Type B pancreatic cell (in vitro differentiated cells): Measurements from ENCODE around the gene APOBEC2. TPM values are rescaled to one million over a fixed set of nuclear protein-coding genes. Genes with fewer than 3 reads are reported as not detected.

Experiments
- DNase-seq: peaks from one replicate; pipeline ENCODE4 v3.0.0; 2021; ENCODE audit warnings: mixed read lengths; ENCODE audit not compliant: unreplicated experiment; ENCODE audit errors: extremely low spot score
- H3K27ac Mint-ChIP-seq: 2 replicates; pipeline ENCODE4 v1.8.0; 2021; ENCODE audit warnings: mild to moderate bottlenecking, mixed read lengths
- H3K27me3 Mint-ChIP-seq: 2 replicates; pipeline ENCODE4 v1.8.0; 2021; ENCODE audit warnings: mixed read lengths
- H3K36me3 Mint-ChIP-seq: 2 replicates; pipeline ENCODE4 v1.8.0; 2021; ENCODE audit warnings: mixed read lengths
- H3K4me1 Mint-ChIP-seq: one replicate; pipeline ENCODE4 v1.8.0; 2021; ENCODE audit warnings: mixed read lengths; ENCODE audit not compliant: unreplicated experiment
- H3K4me3 Mint-ChIP-seq: 2 replicates; pipeline ENCODE4 v1.8.0; 2021; ENCODE audit warnings: mild to moderate bottlenecking, mixed read lengths
- H3K9me3 Mint-ChIP-seq: 2 replicates; pipeline ENCODE4 v1.8.0; 2021; ENCODE audit warnings: mixed read lengths
- total RNA-seq: library from RNA; stranded (reverse); gene quantifications from 2 replicates; pipeline ENCODE4 v1.2.1, GENCODE V29; 2021; ENCODE audit warnings: low replicate concordance
- TF ChIP-seq, protein P1 (sequence below): fragments of 200-600 bp; sonication (generic); conservative IDR thresholded peaks from 2 replicates; pipeline ENCODE4 v1.5.0; 2021; ENCODE audit warnings: antibody characterized with exemption, mild to moderate bottlenecking

The APOBEC2 gene
- total RNA-seq, 1 donor from 2014 or later, result 1.5 TPM

DNA sequence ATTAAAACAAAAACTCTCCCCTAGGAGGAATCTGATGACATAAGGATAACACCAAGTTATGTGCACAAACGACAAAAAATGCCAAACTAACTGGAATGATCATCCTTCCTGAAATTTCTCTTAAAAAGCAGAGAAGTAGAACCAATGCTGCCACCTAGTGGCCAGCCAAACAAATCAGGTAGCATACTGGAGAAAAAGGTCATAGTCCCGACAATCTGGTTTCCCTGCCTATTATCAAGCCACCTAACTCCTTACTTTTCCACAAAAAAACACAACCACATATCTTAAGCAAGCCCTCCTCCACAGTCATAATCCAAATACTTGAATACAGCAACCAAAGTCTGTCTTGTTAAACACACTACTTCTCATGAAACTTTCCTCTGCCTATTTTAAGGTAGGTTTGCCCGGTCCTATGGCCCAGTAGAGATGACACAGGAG is 13.9 kb downstream of the APOBEC2 start:
- peak overlapping the region; percentile 61 for H3K27ac Mint-ChIP-seq
- peak overlapping the region; percentile 11 for H3K4me3 Mint-ChIP-seq
- H3K27me3 Mint-ChIP-seq, result no peaks in the 10 kb centered on the region
- H3K9me3 Mint-ChIP-seq, result no peaks in the 10 kb centered on the region
- H3K4me1 Mint-ChIP-seq, result peaks cover 10% of the 10 kb centered on the region
- DNase-seq, result no peak
- H3K36me3 Mint-ChIP-seq, result no peaks in the 10 kb centered on the region
- TF ChIP-seq, protein P1, sequence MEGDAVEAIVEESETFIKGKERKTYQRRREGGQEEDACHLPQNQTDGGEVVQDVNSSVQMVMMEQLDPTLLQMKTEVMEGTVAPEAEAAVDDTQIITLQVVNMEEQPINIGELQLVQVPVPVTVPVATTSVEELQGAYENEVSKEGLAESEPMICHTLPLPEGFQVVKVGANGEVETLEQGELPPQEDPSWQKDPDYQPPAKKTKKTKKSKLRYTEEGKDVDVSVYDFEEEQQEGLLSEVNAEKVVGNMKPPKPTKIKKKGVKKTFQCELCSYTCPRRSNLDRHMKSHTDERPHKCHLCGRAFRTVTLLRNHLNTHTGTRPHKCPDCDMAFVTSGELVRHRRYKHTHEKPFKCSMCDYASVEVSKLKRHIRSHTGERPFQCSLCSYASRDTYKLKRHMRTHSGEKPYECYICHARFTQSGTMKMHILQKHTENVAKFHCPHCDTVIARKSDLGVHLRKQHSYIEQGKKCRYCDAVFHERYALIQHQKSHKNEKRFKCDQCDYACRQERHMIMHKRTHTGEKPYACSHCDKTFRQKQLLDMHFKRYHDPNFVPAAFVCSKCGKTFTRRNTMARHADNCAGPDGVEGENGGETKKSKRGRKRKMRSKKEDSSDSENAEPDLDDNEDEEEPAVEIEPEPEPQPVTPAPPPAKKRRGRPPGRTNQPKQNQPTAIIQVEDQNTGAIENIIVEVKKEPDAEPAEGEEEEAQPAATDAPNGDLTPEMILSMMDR, result peak; percentile 92

DNA sequence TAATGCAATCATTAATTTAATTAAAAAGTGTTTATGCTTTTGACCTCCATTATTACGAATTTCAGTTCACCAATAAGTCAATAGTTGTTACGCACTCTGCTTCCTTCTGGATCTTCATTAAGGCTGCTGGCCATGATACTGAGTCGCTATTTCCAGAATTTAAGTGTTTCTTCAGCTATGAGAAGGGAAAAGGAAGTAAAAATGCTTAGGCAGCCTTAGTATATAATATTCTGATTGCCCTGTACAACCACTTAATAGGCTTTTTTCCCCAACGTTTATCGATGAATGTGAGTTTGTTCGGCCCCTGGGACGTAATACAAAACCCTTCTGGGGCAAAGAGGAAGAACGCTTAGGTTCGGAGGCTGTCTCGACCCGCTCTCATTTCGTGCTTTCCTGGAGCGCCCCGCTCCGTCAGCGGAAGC is 18.5 kb downstream of the APOBEC2 start:
- Mint-ChIP-seq H3K27me3 (no peaks in the 10 kb centered on the region), H3K4me3 (peak overlapping the region; percentile 96), H3K9me3 (no peaks in the 10 kb centered on the region), H3K36me3 (no peaks in the 10 kb centered on the region), H3K4me1 (peaks cover 25% of the 10 kb centered on the region), H3K27ac (peak overlapping the region; percentile 99)
- DNase-seq, result no peak
- TF ChIP-seq, protein P1, result peak; percentile 26

DNA sequence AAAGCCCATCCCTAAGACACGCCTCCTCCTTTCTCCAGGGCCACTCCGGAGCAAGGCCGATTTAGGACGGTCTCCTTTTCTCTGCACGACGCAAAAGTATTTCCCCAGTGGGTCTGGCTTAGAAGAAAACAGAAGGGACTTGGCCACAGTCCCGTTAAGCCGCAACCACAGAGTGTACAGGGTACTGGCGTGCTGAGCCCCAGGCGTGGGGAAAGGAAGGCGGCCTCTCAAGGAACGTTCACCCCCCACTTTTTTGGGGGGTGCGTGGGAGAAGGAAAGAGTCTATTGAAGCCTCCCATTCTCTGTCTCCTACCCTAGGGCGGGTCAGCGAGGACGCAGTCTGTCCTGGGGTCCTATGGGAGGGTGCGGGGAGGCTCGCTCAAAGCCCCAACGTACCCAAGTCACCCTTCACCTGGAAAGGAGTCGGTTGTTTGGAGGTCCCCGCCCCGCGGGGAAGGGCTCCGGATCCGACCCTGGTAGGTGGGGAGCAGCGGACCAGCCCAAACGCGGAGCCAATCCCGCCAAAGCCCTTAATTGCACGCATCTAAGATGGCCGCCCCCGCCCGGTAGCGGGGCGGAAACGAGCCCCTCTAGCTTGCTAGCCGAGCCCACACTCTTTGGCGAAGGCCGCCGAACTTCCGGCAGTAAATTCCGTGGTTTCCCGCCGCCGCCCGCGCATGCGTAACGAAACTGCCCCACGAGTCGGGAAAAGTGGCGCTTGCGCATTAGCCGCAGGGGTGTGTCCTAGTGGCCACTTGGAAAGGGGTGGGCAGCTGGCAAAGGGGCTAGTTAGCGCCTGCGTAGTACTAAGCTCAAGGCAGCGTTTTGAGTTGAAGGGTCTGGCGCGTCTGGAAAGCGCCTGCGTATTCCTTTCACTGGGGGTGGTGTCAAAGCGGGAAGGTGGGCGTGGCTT is 19.2 kb downstream of the APOBEC2 start, which contains the start of gene OARD1:
Gene OARD1 (minus strand): TSS at position 434 of the 913 bp plus-strand sequence. CDS start 722 bp downstream, outside the sequence.
- Mint-ChIP-seq H3K27ac (peak within 1 kb of the TSS; percentile 99), H3K27me3 (no peaks in the 10 kb centered on the region), H3K4me3 (peak within 1 kb of the TSS; percentile 96)

DNA sequence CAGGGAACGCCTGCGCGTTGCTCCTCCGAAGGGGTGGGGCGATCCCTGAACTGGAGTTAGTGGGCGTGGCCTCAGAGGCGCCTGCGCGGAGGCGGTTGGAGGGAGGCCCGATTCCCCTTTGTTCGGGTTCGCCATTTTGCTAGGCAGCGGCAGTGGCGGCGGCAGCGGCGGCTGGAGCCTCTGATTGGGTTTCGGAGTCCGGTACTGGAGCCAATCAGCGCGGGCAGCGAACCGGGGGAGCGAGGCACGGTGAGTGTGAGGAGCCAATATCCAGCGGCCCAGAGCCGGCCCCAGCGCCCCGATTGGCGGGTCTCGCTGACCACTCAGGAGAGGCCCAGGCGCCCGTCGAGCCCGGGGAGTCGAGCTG is 19.8 kb downstream of the APOBEC2 start, which contains the start of gene NFYA:
Gene NFYA (plus strand): TSS at position 139 of the 367 bp plus-strand sequence. CDS start 6,116 bp downstream, outside the sequence.
- Mint-ChIP-seq H3K27ac (peak within 1 kb of the TSS; percentile 99), H3K4me3 (peak within 1 kb of the TSS; percentile 96), H3K27me3 (no peaks in the 10 kb centered on the region), H3K4me1 (peaks cover 19% of the 10 kb centered on the region), H3K9me3 (no peaks in the 10 kb centered on the region), H3K36me3 (no peaks in the 10 kb centered on the region)
- TF ChIP-seq, protein P1, result no peak
- DNase-seq, result peak; percentile 100

More for the DNA sequence above, 19.2 kb downstream of the APOBEC2 start, which contains the start of gene OARD1:
- H3K9me3 Mint-ChIP-seq, result no peaks in the 10 kb centered on the region
- TF ChIP-seq, protein P1, result no peak
- peaks cover 19% of the 10 kb centered on the region for H3K4me1 Mint-ChIP-seq
- DNase-seq, result peak; percentile 100
- H3K36me3 Mint-ChIP-seq, result no peaks in the 10 kb centered on the region

DNA sequence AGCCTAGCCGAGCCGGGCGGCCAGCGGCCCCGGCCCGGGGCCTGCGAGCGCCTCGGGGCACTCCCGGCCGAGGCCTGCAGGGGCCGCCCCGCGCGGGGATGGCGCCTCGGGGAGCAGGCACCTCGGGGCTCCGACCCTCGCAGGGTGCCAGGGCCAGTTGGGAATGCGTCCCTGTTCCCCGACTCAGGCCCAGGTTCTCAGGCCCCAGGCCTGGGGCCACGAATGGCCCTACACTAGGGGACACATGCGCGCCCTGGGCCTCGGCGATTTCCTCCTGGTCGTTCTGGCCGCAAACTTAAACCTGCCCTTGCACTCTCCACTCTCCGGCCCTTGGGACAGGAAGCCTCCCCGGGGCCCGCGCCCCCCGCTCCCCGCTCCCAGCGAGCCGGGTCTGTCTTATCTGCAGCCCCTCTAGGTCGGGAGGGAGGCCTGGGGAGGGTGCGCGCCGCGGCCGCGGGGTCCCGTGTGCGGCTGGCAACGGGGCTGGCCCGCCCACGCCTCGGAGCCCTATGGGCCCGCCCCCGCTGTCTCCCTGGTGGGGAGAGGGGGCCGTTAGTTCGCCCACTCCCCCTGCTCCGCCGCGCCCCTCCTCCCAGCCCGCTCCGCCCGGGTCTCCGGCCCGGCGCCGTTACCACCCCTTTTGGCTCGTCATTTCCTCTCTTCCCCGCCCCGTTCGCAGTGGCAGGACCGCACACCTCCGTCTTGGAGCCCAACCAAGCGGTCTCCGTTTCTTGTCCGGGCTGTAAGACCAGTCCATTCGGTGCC is 20.4 kb downstream of the APOBEC2 start:
- DNase-seq, result peak; percentile 93
- Mint-ChIP-seq H3K27ac (peak overlapping the region; percentile 99), H3K27me3 (no peaks in the 10 kb centered on the region), H3K4me3 (peak overlapping the region; percentile 91), H3K4me1 (peaks cover 19% of the 10 kb centered on the region), H3K36me3 (peaks cover 3% of the 10 kb centered on the region), H3K9me3 (no peaks in the 10 kb centered on the region)
- TF ChIP-seq, protein P1, result peak; percentile 71
